Mucosa of descending colon (tissue), 3 donors: ENCODE results near the gene PFKFB3. TPM values are rescaled to one million over a fixed set of nuclear protein-coding genes. Genes with fewer than 3 reads are reported as not detected.

ENCODE experiments used
- ATAC-seq: fragments of 200-7000 bp; cut with Tn5 transposase; one replicate; pipeline ENCODE4 v1.9.1; 2020; ENCODE audit warnings: mild to moderate bottlenecking, moderate library complexity
- DNase-seq, 3 donors: peaks; one replicate each; pipeline ENCODE4 v3.0.0-alpha.2; 2020
- H3K36me3 ChIP-seq: fragments of 200-600 bp; one replicate; pipeline ENCODE4 v1.8.0; 2021; ENCODE audit warnings: low read depth, mild to moderate bottlenecking
- H3K4me1 ChIP-seq: fragments of 200-600 bp; one replicate; pipeline ENCODE4 v1.8.0; 2021; ENCODE audit warnings: low read depth, mild to moderate bottlenecking
- H3K4me3 ChIP-seq: fragments of 200-600 bp; one replicate; pipeline ENCODE4 v1.8.0; 2021; ENCODE audit warnings: mild to moderate bottlenecking
- H3K9me3 ChIP-seq: fragments of 200-600 bp; one replicate; pipeline ENCODE4 v1.8.0; 2021; ENCODE audit warnings: mild to moderate bottlenecking
- intact Hi-C, 2 donors: fragments of 100-400 bp; cut with DNase I in 1 of 2; cut with micrococcal nuclease in 1 of 2; formaldehyde crosslinking; loops; one replicate each; pipeline versions ENCODE4 v1.11.0 to v1.11.1; 2022; cut with DNase I, micrococcal nuclease
- total RNA-seq, 3 donors: library from RNA; stranded (reverse); fragmentation: NEBNext Ultra II Directional in 2 of 3; extraction: Animal tissue kit (Norgen Biotek cat#: 25700) in 2 of 3; gene quantifications; one replicate each; pipeline versions ENCODE4 v1.2.1 to v1.2.4, GENCODE V29; 2021 to 2023
- TF ChIP-seq, protein P1 (sequence below): fragments of 200-600 bp; IDR thresholded peaks from one replicate; pipeline ENCODE4 v1.8.0; 2022; ENCODE audit warnings: antibody characterized with exemption, mild to moderate bottlenecking
- donor health status: DM: no; HTN: no; CAD: no; lungs with moderate emphysema.
- donor health status: DM: no; HTN: no; CAD: no.
- donor health status: DM: no; HTN: yes; CAD: no.

PFKFB3 gene
- total RNA-seq, 3 donors from 2014 or later: 19.3 to 39.0 (median 21.7) TPM

DNA sequence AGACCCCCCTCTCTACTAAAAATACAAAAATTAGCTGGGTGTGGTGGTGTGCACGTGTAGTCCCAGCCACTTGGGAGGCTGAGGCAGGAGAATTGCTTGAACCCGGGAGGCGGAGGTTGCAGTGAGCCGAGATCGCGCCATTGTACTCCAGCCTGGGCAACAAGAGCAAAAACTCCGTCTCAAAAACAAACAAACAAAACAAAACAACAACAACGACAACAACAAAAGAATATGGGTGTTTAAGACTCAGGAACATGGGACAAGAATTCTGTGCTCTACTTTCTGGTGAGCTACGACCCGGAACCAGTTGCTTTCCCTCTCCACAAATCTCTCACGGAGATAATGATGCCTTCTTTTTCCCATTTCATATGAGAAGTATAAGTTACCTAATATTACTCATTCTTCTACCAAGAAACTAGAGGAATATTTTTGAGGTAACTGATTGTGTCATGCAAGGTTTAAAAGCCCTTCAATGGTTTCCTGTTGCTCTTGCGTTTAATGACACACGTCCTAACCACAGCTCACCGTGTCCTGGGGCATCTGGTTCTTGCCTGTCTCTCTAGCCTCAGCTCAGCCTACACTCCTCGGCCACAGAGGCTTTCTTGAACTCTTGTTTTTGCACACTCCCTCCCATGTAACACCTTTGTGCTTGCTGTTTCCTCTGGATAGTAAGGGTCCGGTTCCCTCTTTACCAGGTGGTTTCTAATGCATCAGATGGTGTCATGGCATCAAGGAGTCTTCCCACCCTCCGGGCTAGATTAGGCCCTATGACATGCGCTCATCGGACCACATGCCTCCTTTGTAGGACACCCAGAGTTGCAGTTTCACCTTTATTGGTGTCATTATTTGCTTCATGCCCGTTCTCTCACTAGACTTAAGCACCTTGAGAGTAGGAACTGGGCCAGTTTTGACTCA lies 67.5 kb downstream of the PFKFB3 start:
- no peak overlapping the region for H3K4me3 ChIP-seq
- no peaks in the 10 kb centered on the region for H3K36me3 ChIP-seq
- ATAC-seq: peak; percentile 64
- H3K4me1 ChIP-seq: peaks cover 8% of the 10 kb centered on the region
- intact Hi-C loops: no loop called here
- peak in 2 of 3 donors; percentile 34 to 66 for DNase-seq
- TF ChIP-seq, protein P1, sequence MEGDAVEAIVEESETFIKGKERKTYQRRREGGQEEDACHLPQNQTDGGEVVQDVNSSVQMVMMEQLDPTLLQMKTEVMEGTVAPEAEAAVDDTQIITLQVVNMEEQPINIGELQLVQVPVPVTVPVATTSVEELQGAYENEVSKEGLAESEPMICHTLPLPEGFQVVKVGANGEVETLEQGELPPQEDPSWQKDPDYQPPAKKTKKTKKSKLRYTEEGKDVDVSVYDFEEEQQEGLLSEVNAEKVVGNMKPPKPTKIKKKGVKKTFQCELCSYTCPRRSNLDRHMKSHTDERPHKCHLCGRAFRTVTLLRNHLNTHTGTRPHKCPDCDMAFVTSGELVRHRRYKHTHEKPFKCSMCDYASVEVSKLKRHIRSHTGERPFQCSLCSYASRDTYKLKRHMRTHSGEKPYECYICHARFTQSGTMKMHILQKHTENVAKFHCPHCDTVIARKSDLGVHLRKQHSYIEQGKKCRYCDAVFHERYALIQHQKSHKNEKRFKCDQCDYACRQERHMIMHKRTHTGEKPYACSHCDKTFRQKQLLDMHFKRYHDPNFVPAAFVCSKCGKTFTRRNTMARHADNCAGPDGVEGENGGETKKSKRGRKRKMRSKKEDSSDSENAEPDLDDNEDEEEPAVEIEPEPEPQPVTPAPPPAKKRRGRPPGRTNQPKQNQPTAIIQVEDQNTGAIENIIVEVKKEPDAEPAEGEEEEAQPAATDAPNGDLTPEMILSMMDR: no peak
- no peaks in the 10 kb centered on the region for H3K9me3 ChIP-seq

DNA sequence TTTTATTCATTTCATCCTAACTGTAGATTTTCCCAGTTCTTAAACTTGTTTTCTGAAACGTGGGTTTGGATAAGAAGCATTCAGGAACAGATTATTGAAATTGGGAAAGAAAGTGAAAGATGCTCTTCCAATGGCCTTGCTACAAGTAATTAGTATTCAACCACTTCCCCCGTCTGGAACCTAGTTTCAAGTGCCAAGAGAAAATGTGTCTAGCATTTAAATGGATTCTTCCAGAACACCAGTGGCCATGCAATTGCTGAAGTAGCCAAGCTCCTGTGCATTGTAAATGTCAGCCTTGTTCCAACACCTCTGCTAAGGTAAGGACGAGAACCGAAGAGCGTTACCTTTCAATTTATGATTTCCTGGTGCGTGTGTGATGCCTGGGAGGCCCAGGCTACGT lies 68.2 kb downstream of the PFKFB3 start:
- H3K4me1 ChIP-seq: peaks cover 8% of the 10 kb centered on the region
- peak; percentile 29 for ATAC-seq
- intact Hi-C loops: no loop called here
- no peak for DNase-seq
- no peaks in the 10 kb centered on the region for H3K9me3 ChIP-seq
- TF ChIP-seq, protein P1: no peak
- H3K36me3 ChIP-seq: no peaks in the 10 kb centered on the region
- no peak overlapping the region for H3K4me3 ChIP-seq

DNA sequence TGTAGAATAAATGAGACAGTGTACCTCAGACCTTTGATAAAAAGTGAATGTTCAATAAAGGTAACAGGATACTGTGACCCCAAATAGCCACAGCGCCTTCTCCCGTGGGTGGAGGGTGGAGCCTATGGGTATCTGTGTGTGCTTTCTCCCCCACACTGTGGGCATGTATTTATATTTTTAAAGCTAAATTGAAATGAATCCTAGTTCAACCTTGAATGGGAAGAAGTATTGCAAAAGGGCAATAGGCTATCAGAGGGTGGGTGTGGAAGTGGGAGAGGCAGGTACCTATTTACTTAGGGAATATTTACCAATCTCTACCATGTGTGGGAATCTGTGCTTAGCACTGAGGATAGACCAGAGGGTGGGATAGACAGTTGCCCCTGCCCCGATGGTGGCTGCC lies 68.9 kb downstream of the PFKFB3 start:
- TF ChIP-seq, protein P1: no peak
- ATAC-seq (peak; percentile 57), DNase-seq (no peak)
- Histone ChIP-seq H3K4me3 (no peak overlapping the region), H3K4me1 (peaks cover 8% of the 10 kb centered on the region), H3K9me3 (no peaks in the 10 kb centered on the region), H3K36me3 (no peaks in the 10 kb centered on the region)
- intact Hi-C loops: no loop called here

DNA sequence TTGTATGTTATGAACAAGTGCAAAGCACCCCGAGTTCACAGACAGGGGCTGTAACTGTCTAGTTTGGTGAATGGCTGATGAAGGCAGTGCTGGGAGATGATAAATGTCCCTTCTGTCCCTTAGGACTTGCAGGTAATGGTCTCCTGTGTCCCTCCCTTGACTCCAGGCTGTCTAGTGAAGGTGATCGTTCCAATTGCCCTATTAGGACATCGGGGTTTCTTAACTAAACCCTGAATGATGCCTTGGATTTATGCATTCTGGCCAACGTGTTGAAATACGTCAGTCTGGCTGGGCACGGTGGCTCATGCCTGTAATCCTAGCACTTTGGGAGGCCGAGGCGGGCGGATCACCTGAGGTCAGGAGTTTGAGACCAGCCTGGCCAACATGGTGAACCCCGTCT lies 69.4 kb downstream of the PFKFB3 start:
- TF ChIP-seq, protein P1: no peak
- Histone ChIP-seq H3K4me1 (peaks cover 8% of the 10 kb centered on the region), H3K4me3 (no peak overlapping the region), H3K9me3 (no peaks in the 10 kb centered on the region), H3K36me3 (no peaks in the 10 kb centered on the region)
- DNase-seq (no peak), ATAC-seq (no peak)
- intact Hi-C loops: no loop called here

DNA sequence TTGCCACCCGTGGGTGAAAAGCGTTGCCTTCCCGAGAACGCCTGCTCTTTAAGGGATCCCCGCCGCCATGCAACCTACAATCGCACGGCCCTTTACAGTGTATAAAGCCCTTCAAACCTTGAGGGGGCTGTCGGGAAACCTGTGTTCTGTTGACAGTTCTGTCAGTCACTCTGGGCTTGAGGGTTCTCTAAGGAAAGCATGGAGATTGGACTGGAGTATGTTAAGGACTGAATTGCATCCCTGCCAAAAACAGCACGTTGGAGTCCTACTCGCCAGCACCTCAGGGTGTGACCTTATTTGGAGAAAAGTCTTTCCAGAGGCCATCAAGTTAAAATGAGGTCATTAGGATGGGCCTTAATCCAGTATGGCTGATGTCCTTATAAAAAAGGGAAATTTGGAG lies 70.6 kb downstream of the PFKFB3 start:
- no peaks in the 10 kb centered on the region for H3K9me3 ChIP-seq
- no peaks in the 10 kb centered on the region for H3K36me3 ChIP-seq
- H3K4me3 ChIP-seq: no peak overlapping the region
- TF ChIP-seq, protein P1: no peak
- DNase-seq: no peak
- no peak for ATAC-seq
- H3K4me1 ChIP-seq: peaks cover 8% of the 10 kb centered on the region
- intact Hi-C loops: no loop called here
